GM19467 (cell line): Measurements from ENCODE around the gene CEP250.
A peak's percentile ranks its signal among the peaks of the same experiment; 100 is the strongest.
"Not testable (repeated sequence)": the region's sequence is repeated elsewhere in the genome, so short reads cannot be mapped to it uniquely, and the experiment has no call there.

ENCODE experiments used
- ATAC-seq: cut with Tn5 transposase; IDR thresholded peaks from one replicate; pipeline ENCODE4 v1.9.1; 2021; ENCODE audit warnings: mild to moderate bottlenecking, moderate library complexity; ENCODE audit not compliant: unreplicated experiment

The CEP250 gene

DNA sequence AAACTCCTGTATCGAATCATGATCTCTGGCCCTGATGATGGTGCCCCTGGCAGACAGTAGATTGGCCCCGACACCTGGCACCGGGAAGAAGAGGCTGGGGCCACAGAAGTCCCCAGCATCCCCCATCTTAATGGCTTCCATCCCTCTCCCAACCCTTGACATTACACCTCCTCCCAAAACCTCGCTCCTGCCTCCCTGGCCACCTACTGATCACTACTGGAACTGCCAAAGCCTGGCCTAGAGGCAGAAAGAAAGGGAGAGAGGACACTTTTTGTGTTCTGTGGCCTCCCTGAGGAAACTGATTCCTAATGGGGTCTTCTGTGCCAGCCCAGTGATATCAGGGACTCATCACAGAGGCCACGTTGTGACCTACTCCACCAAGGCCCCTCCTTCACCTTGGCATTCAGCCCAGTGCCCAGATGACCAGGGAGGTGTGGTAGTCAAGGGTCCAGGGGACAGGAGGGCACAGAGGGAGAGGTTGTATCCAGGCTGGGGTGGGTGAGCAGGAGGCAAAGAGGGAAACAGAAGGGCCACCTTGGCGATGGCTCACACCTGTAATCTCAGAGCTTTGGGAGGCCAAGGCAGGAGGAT, 68.0 kb downstream of the CEP250 start:
- ATAC-seq = no peak

DNA sequence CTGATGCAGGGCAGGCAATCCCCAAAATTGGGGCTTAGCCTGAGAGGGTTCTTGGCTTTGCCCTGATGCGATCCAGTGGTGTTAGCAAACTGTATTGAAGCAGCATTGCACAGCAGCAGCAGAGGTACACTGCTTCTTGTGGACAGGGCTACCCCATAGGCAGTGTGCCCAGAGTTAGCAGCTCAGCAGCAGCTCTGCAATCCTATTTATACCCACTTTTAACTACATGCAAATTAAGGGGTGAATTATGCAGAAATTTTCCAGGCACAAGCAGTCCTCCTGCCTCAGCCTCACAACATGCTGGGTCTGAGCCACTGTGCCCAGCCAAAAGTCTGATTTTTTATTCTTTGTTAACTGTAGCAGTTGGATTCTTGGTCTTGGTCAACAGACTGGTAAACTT, 70.2 kb downstream of the CEP250 start:
- no peak for ATAC-seq

DNA sequence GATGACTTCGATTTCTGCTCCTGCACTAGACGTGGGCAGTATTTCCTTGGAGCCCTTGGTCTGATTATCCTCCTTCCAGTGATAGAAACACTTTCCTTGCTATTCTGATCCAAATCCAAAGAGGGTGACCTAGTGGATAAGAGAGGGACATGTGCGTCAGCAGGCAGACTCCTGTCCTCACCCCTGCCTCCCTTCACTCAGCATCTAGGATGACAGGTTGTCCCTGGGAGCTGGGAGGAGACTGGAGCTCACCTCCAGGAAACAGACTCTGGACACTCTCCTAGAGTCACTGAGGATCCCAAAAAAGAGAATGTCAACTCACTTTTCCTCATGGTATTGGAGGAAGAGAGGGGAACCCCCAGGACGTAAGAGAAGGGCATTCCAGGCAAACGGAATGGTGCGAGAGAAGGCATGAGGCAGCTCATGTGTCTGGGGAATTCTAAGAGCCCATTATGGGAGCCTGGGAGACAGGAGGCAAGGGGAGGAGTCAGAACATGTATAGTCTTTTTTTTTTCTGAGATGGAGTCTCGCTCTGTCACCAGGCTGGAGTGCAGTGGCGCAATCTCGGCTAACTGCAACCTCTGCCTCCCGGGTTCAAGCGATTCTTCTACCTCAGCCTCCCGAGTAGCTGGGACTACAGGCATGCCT, 71.8 kb downstream of the CEP250 start:
- no peak for ATAC-seq

DNA sequence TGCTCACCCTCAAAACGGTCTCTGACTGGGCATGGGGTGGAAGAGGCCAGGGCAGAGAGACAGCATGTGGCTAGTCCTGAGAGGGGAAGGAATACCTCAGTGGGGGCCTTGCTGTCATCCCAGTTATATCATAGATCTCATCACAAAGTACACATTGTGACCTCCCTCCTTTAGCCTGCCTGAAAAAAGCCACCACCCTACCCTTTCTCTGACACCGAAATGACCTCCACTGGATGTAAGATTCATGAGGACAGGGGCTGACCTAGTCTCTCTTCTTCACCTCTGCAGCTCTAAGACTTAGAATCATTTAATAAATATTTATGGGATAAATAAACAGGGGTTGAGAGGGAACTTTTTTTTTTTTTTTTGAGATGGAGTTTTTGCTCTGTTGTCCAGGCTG, 74.2 kb downstream of the CEP250 start, which contains the start of gene C20orf173:
Gene C20orf173, minus strand, starts transcription at position 101 of the 400 bp plus-strand sequence. CDS start 279 bp downstream, outside the sequence.
- no peak for ATAC-seq

DNA sequence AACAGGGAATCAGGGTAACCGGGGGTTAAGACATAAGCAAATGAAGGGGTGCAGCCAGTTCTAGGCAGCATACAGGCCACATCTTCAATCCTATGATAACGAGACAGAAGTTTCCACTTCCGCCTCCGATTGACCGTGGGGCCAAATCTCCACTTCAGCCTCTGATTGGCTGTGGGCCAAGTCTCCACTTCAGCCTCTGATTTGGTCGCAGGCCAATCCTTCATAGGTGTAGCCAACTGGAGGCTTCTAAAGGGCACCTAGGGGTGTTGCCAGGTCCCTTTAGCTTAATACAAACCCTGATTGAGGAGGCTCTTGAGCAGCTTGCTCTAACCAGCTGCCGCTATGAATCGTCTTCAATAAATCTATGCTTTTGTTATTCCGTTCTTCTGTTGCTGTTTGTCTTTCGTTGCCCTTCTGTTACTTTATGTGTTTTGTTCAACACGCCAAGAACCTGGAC, 84.4 kb downstream of the CEP250 start:
- no peak for ATAC-seq

DNA sequence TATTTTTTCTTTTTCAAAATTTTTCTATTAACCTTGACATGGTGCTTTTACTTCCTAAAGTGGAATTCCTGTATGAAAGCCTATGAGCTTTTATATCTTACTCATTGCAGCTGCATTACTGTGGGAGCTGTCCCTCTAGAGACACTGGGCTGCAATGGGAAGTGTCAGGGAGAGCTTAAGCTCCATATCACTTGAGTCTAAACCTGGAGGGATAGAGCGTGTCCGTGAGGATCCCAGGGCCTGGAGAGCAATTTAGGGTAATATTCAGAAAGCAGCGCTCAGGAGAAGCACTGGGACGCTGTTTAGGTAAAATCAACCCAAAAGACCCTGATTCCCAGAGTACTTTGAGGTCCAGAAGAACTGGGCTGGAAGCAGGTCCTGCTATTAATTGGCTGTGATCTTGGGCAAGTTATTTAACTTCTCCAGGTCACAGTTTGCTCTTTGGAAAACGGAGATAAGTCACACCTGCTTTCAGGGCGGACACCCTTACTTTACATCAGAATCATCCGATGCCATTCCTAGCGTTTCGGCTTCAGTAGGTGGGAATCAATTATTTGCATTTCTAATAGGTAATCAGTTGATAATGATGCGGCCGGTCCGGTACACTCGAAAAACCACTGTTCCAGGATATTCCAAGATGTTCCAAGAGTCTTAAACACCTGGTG, 85.9 kb downstream of the CEP250 start:
- no peak for ATAC-seq

DNA sequence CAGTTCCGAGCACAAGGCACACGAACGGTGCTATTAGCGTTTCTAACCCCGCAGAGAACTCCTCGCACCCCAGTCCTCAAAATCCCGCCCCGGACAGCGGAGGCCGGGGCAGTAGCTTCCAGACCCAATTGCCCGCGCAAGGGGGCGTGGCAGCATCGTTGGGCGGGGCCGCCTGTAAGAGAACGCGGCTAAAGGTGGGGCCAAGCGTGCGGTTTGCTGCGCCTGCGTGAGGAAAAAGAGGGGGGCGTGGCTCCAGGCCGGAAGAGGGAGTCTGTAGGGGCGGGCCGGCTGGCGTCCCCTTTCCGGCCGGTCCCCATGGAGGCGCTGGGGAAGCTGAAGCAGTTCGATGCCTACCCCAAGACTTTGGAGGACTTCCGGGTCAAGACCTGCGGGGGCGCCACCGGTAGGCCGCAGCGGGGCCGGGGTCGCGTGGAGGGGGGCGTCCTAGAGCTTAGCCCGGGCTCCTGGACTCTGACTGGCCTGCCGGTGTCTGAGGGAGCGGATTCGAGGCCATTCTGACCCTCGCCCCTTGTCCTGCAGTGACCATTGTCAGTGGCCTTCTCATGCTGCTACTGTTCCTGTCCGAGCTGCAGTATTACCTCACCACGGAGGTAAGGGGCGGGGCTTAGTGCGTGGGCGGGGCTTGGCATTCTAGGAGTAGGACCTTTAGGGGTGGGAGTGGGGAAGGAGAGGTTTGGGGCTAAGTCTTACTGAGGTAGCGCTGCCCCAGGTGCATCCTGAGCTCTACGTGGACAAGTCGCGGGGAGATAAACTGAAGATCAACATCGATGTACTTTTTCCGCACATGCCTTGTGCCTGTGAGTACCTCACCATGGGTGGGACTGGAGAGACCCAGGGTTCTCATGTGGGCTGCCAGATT, 86.6 kb downstream of the CEP250 start, which contains the start of gene ERGIC3:
Gene ERGIC3, plus strand, starts transcription at position 296 of the 880 bp plus-strand sequence. Its CDS starts 20 bp downstream, at position 316.
- ATAC-seq = peak; percentile 82

DNA sequence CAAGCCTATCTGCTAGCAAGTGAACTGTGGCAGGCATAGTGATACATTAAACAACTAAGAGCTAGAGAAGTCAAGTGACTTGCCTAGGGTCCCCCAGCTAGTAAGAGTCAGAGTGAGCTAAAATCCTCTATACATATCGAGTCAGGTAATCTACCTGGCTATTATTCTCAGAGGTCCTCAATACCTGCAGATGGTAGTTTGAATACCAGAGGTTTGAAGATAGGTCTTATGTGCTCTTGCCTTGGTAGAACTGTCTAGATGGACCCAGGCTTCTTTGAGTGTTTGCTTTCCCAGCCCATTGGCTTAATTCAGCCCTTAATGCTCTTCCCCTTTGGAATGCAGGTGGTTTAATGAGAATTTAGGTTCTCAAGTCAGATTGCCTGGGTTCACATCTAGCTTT, 87.6 kb downstream of the CEP250 start:
- no peak for ATAC-seq

DNA sequence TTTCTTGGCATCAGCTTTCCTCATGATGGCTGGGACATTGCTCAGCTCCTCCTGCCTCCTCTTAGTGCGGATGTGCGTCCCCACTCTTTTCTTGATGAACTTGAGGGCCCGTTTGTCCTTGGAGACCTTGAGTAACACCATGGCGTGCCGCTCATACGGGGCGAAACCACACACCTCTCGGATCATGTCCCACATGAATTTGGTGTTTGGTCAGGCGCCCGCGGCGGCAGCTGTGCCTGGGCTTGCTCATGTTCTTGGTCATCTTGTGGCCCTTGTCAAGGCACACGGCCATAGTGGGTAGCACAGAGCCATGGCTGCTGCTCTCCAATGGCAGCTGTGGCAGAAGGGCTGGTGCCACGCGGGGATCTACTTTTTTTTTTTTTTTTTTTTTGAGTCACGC, 89.0 kb downstream of the CEP250 start:
- ATAC-seq = no peak

DNA sequence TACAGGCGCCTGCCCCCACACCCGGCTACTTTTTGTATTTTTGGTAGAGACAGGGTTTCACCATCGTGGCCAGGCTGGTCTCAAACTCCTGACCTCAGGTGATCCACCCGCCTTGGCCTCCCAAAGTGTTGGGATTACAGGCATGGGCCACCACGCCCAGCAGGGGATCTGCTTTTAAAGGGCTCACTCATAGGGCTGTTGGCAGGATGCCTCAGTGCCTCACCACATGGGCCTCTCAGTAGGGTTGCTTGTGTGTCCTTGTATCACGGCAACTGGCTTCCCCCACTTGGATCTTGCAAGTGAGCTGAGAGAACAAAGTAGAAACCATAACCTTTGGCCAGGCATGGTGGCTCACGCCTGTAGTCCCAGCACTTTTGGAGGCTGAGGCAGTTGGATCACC, 89.5 kb downstream of the CEP250 start:
- not testable (repeated sequence) for ATAC-seq

DNA sequence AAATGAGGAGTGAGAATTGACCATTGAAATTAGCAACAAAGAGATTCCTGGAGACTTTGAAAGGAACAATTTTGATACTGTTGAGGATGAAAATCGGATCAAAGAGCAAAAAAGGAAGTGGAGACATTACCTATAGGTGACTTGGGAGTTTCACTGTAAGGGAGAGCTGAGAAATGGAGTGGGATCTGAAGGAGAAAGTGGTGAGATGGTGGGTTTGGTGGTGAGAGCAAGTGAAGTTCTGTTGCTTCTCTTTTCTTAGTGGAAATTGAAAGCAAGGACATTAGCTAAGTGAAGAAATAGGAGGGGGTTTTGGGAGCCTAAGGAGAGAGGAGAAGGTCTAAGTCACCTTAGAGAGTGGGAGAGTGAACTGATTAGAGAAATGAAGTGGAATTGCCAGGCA, 90.7 kb downstream of the CEP250 start:
- no peak for ATAC-seq

DNA sequence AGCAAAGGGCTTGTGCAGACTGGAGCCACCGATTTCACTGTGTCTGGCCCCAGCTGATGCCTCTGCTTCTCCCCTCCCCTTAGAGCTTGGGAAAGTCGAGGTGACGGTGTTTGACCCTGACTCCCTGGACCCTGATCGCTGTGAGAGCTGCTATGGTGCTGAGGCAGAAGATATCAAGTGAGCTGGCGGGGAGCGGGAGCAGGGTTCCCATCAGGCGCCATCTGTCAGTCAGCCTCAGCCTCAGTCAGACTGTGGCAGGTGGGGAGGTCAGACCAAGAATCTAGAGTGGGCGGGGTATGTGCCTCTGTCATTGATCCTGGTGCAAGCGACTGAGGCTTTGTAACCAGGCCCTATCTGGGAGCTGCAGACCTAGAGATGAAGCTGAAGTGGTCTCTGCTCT, 91.9 kb downstream of the CEP250 start:
- ATAC-seq = no peak

DNA sequence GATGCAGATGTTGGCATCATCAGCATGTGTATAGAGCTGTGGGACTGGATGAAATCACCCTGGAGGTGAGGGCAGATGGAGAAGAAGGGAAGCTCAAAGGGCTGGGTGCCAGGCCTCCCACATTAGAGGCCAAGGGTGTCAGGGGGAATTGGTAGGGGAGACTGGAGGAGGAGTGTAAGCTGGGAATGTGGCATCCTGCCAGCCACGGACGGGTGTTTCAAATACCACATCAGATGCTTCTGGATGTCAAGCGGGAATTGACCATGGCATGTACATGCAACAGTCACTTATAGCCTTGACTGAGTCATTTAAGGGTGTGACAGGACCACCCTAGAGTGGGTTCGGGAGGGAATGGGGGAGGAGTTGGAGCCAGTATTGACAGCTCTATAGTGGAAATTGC, 96.1 kb downstream of the CEP250 start:
- ATAC-seq = no peak

DNA sequence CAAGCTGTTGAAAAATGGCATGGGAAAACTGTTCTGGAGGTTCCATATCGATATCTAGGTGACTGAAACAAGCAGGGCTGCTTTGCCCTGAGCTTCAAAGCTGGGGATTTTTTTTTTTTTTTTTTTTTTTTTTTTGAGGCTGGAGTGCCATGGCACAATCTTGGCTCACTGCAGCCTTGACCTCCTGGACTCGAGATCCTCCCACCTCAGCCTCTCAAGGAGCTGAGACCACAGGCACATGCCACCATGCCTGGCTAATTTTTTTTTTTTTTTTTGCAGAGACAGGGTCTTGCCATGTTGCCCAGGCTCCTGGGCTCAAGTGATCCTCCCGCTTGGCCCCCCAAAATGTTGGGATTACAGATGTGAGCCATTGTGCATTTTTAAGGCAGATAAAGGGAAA, 97.5 kb downstream of the CEP250 start:
- ATAC-seq = no peak

DNA sequence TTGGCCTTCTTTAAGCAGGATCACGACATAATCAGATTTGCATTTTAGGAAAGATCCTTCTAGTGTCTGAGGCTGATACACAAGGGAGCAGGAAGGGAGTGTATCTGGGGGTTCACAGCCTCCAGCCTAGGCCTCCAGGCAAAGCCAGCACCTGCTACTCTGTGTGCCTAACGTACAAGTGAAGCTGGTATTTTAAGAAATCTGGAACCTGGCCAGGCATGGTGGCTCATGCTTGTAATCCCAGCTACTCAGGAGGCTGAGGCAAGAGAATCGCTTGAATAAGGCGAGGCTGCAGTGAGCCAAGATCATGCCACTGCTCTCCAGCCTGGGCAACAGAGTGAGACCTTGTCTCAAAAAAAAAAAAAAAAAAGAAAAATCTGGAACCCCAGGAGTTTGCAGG, 100.1 kb downstream of the CEP250 start:
- not testable (repeated sequence) for ATAC-seq

DNA sequence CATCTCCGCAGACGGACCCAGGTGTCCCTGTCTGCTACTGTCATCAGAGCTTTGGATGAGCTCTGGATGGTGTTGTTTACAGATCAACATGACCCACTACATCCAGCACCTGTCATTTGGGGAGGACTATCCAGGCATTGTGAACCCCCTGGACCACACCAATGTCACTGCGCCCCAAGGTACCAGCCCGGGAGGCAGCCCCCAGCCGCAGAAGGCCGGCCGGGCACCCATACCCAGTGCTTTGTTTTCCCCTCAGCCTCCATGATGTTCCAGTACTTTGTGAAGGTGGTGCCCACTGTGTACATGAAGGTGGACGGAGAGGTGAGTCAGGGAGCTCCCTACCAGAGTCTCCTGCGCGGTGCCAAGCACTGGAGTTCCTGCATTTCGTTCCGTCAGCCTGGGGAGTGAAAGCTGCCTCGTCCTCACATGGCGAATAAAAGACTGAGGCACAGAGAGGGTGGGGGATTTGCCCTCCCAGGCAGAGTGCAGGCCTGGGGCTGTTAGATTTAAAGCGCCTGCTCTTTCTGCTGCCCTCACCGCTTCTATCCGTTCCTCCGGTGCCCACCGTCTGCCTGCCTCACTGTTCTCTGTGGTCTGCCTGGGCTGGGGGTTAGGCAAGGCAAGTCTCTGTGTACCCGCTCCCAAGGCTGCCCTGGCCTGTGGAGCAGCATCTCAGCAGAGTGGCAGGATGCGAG, 100.7 kb downstream of the CEP250 start:
- ATAC-seq = no peak

DNA sequence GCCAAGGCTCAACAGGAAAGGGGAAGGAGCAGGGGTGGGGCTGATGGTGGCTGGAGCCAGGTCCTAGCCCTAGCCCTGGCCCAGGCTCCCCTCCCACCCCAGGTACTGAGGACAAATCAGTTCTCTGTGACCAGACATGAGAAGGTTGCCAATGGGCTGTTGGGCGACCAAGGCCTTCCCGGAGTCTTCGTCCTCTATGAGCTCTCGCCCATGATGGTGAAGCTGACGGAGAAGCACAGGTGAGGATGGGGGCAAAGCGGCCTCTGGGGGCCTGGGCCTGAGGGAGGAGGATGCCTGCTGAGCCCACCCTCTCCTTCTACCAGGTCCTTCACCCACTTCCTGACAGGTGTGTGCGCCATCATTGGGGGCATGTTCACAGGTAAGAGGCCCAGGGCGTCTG, 101.5 kb downstream of the CEP250 start:
- no peak for ATAC-seq

DNA sequence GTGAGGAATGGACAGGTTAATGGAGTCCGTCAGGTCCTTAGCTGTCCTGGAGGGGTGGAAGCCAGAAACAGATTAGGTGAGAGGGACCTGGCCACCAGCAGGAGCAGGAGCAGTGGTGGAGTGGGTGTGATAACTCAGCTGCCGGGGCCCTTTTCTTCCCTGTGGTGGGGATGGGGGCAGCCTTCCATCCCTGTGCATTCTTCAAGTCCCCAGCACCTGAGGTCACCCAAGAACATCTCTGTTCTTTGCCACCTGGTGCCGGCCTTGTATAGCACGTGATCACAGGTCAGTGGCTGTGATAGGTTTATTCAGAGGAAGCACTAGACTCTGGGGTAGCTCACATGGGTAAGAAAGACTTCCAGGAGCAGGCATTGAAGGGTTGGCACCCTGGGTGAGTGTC, 103.1 kb downstream of the CEP250 start:
- ATAC-seq = no peak

DNA sequence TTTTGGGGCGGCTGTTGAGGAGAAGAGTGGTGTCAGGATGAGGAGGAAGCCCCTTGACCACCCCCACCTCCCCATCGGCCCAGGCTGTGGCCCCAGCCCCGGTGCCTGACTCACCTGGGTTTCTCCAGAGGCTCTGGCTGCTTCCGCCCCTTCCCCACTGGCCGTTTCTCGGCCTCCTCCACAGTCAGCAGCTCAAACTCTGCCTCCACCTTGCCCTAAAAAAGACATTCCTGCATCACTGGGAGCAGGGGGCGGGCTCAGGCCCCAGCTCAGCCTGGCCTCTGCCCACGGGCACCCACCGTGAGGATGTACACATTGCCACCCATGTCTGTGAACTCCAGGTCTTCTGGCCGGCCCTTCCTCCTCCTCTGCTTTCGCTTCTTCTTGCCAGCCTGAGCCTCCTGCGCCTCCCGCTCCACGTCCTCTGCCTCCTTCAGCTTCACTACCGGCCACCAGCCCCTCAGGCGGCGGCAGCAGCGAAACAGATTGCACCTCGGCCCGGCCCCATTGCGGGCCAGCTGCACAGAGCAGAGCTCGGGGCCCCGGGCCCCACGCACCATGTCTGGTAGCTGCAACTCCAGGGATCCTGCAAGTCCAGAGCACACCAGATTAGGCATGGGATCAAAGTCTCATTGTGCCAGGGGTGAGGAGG, 103.8 kb downstream of the CEP250 start:
- no peak for ATAC-seq

DNA sequence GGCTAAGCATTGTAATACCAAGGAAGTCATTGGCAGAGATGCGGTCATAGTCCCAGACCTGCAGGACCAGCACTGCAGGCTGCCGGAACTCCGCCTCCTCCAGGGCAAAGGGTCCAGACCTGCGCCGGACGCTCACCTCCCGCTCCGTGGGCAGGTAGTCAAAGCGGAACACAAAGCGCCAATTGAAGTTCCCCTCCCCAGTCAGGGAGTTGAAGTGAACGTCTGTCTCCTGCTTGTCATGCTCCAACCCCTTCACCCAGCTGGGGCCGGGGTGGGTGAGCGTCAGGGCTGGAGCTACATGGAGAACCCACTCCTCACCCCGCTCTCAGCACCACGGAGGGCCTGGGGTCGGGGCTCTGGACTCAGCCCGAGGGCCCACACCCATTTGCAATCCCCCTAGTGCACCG, 104.7 kb downstream of the CEP250 start:
- no peak for ATAC-seq
